HepG2 (cell line): ENCODE results near the gene C2orf78. TPM values are rescaled to one million over a fixed set of nuclear protein-coding genes. Genes with fewer than 3 reads are reported as not detected.

Experiments used
- CBX2 ChIP-seq, 2 experiments: fragments of 200-600 bp in 1 of 2; sonication (generic); formaldehyde crosslinking in 1 of 2; IDR thresholded peaks; 2 replicates each; pipeline versions ENCODE4 v1.7.0 to v1.8.1; 2018 to 2022; ENCODE audit warnings: low read depth in 2 of 2, low read length in 1 of 2, mild to moderate bottlenecking in 1 of 2, missing genetic modification reagents in 1 of 2
- HNF4A ChIP-seq: sonication (generic); formaldehyde crosslinking; IDR thresholded peaks from 2 replicates; pipeline ENCODE4 v1.4.0; 2020; ENCODE audit warnings: missing genetic modification reagents
- HOXA9 ChIP-seq: sonication (generic); formaldehyde crosslinking; IDR thresholded peaks from 2 replicates; pipeline ENCODE4 v1.8.1; 2022; ENCODE audit warnings: missing genetic modification reagents, mild to moderate bottlenecking, moderate library complexity, borderline replicate concordance
- KAT7 ChIP-seq: IDR thresholded peaks from 2 replicates; pipeline ENCODE4 v1.6.1; 2018; ENCODE audit warnings: borderline replicate concordance, missing compliant biosample characterization
- NRL ChIP-seq: sonication (generic); formaldehyde crosslinking; IDR thresholded peaks from 2 replicates; pipeline ENCODE4 v1.5.0; 2020; ENCODE audit warnings: missing genetic modification reagents, mild to moderate bottlenecking, moderate library complexity, borderline replicate concordance
- ZNF616 ChIP-seq: sonication (generic); formaldehyde crosslinking; IDR thresholded peaks from 2 replicates; pipeline ENCODE4 v1.5.0; 2020; ENCODE audit warnings: low read depth, mild to moderate bottlenecking, missing genetic modification reagents
- ZNF792 ChIP-seq: IDR thresholded peaks from 2 replicates; pipeline ENCODE4 v1.6.1; 2016
- ZSCAN21 ChIP-seq: sonication (generic); formaldehyde crosslinking; IDR thresholded peaks from 2 replicates; pipeline ENCODE4 v1.8.0; 2022; ENCODE audit warnings: mild to moderate bottlenecking, missing genetic modification reagents, moderate library complexity, borderline replicate concordance
- ZSCAN25 ChIP-seq: sonication (generic); formaldehyde crosslinking; IDR thresholded peaks from 2 replicates; pipeline ENCODE4 v1.8.0; 2022; ENCODE audit warnings: mild to moderate bottlenecking, missing genetic modification reagents
- polyA plus RNA-seq, 8 experiments: library from polyadenylated mRNA; depleted of rRNA in 3 of 8; stranded (reverse) in 7 of 8; unstranded in 1 of 8; fragments of >200 nt; fragmentation: Illumina TruSeq in 4 of 8; extraction: Trizol in 4 of 8; gene quantifications; 2 replicates each; pipeline versions ENCODE4 v1.2.1 to v1.2.3, GENCODE V29; 2011 to 2016; ENCODE audit warnings: low read depth in 4 of 8, missing spikeins in 1 of 8, mixed read lengths in 1 of 8; ENCODE audit not compliant: insufficient read depth in 1 of 8
- total RNA-seq, 5 experiments: library from RNA; depleted of rRNA; stranded (reverse); fragments of >200 nt; fragmentation: Illumina TruSeq; extraction: Trizol; gene quantifications; 2 replicates each; pipeline ENCODE4 v1.2.3, GENCODE V29; 2016; ENCODE audit warnings: low read depth in 1 of 5
- TF ChIP-seq, protein P1 (sequence below): sonication (generic); formaldehyde crosslinking; IDR thresholded peaks from 2 replicates; pipeline ENCODE4 v1.5.0; 2020; ENCODE audit warnings: mild to moderate bottlenecking, missing genetic modification reagents
- TF ChIP-seq, protein P2 (sequence below): sonication (generic); formaldehyde crosslinking; conservative IDR thresholded peaks from 2 replicates; pipeline ENCODE4 v1.8.0; 2022; ENCODE audit warnings: low read depth, missing genetic modification reagents
- TF ChIP-seq, protein P3 (sequence below): sonication (generic); formaldehyde crosslinking; IDR thresholded peaks from 2 replicates; pipeline ENCODE4 v1.5.0; 2020; ENCODE audit warnings: missing genetic modification reagents
- TF ChIP-seq, protein P4 (sequence below): sonication (generic); formaldehyde crosslinking; IDR thresholded peaks from 2 replicates; pipeline ENCODE4 v1.4.0; 2020; ENCODE audit warnings: low read depth, missing genetic modification reagents
- TF ChIP-seq, protein P5 (sequence below): sonication (generic); formaldehyde crosslinking; IDR thresholded peaks from 2 replicates; pipeline ENCODE4 v1.5.1; 2020; ENCODE audit warnings: mild to moderate bottlenecking, missing genetic modification reagents, moderate library complexity

The C2orf78 gene
- total and polyA plus RNA-seq, 2 of the 13 experiments (the other 11 are each of a cell fraction or from before 2014, with no cell fraction given), result not detected

DNA sequence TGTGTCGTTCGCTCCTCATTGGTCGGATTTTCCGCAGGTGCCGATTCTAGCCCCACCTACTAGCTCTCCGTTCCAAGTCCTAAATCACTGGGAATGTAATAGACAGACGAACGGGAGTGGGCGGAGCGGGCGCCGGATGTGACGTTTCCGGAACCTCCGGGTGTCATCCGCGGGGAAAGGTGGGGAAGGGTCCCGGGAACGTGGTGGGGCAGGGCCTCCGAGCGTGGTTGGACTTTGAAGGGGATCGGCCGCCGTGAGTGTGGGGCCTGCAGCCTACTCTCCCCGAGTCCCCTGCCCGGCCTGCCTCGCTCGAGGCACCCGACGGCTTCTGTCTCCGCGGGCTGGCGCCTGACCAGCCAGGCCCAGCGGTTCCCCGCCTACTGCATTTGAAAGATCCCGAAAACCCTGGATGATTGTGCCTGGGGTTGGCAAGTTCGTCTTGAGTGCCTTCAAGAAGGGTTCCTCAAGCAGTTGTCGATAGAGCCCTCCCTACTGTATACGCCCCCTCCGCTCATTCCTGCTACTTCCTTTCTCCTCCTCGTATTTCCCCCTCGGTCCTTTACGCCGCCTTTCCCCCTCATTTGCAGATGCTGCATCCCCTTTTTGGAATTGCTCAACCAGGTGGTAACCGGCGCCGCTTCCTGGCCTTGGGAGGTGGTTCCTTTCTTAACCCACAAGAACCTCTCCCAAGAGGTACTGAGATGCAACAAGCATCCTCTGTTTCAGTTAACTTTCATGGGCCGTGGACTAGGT lies 45.0 kb downstream of the C2orf78 start, which contains the start of gene STAMBP (continued):
- TF ChIP-seq, protein P1, sequence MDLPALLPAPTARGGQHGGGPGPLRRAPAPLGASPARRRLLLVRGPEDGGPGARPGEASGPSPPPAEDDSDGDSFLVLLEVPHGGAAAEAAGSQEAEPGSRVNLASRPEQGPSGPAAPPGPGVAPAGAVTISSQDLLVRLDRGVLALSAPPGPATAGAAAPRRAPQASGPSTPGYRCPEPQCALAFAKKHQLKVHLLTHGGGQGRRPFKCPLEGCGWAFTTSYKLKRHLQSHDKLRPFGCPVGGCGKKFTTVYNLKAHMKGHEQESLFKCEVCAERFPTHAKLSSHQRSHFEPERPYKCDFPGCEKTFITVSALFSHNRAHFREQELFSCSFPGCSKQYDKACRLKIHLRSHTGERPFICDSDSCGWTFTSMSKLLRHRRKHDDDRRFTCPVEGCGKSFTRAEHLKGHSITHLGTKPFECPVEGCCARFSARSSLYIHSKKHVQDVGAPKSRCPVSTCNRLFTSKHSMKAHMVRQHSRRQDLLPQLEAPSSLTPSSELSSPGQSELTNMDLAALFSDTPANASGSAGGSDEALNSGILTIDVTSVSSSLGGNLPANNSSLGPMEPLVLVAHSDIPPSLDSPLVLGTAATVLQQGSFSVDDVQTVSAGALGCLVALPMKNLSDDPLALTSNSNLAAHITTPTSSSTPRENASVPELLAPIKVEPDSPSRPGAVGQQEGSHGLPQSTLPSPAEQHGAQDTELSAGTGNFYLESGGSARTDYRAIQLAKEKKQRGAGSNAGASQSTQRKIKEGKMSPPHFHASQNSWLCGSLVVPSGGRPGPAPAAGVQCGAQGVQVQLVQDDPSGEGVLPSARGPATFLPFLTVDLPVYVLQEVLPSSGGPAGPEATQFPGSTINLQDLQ (CRISPR knock-in tag), result no peak; the same call in 1 of the 2 replicates
- TF ChIP-seq, protein P2, sequence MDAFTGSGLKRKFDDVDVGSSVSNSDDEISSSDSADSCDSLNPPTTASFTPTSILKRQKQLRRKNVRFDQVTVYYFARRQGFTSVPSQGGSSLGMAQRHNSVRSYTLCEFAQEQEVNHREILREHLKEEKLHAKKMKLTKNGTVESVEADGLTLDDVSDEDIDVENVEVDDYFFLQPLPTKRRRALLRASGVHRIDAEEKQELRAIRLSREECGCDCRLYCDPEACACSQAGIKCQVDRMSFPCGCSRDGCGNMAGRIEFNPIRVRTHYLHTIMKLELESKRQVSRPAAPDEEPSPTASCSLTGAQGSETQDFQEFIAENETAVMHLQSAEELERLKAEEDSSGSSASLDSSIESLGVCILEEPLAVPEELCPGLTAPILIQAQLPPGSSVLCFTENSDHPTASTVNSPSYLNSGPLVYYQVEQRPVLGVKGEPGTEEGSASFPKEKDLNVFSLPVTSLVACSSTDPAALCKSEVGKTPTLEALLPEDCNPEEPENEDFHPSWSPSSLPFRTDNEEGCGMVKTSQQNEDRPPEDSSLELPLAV (CRISPR knock-in tag), result no peak
- 0 out of 2 replicates have a peak, but pooled peaks have one; percentile 70 for TF ChIP-seq ZNF616 (CRISPR knock-in tag)
- TF ChIP-seq HOXA9 (CRISPR knock-in tag), result no peak
- TF ChIP-seq, protein P3, sequence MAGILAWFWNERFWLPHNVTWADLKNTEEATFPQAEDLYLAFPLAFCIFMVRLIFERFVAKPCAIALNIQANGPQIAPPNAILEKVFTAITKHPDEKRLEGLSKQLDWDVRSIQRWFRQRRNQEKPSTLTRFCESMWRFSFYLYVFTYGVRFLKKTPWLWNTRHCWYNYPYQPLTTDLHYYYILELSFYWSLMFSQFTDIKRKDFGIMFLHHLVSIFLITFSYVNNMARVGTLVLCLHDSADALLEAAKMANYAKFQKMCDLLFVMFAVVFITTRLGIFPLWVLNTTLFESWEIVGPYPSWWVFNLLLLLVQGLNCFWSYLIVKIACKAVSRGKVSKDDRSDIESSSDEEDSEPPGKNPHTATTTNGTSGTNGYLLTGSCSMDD (CRISPR knock-in tag), result no peak
- TF ChIP-seq ZSCAN21 (CRISPR knock-in tag), result no peak
- peak; percentile 94 for TF ChIP-seq KAT7 (CRISPR knock-in tag)
- TF ChIP-seq CBX2 (IDR thresholded peaks at IDR 0.05; ENCODE audit: low read depth, low read length), result no peak
- no peak for TF ChIP-seq CBX2 (CRISPR knock-in tag; IDR thresholded peaks at IDR 0.05; ENCODE audit: low read depth)
- TF ChIP-seq ZSCAN25 (CRISPR knock-in tag), result no peak
- TF ChIP-seq, protein P4, sequence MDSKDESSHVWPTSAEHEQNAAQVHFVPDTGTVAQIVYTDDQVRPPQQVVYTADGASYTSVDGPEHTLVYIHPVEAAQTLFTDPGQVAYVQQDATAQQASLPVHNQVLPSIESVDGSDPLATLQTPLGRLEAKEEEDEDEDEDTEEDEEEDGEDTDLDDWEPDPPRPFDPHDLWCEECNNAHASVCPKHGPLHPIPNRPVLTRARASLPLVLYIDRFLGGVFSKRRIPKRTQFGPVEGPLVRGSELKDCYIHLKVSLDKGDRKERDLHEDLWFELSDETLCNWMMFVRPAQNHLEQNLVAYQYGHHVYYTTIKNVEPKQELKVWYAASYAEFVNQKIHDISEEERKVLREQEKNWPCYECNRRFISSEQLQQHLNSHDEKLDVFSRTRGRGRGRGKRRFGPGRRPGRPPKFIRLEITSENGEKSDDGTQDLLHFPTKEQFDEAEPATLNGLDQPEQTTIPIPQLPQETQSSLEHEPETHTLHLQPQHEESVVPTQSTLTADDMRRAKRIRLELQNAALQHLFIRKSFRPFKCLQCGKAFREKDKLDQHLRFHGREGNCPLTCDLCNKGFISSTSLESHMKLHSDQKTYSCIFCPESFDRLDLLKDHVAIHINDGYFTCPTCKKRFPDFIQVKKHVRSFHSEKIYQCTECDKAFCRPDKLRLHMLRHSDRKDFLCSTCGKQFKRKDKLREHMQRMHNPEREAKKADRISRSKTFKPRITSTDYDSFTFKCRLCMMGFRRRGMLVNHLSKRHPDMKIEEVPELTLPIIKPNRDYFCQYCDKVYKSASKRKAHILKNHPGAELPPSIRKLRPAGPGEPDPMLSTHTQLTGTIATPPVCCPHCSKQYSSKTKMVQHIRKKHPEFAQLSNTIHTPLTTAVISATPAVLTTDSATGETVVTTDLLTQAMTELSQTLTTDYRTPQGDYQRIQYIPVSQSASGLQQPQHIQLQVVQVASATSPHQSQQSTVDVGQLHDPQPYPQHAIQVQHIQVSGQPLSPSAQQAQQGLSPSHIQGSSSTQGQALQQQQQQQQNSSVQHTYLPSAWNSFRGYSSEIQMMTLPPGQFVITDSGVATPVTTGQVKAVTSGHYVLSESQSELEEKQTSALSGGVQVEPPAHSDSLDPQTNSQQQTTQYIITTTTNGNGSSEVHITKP (CRISPR knock-in tag), result no peak
- TF ChIP-seq HNF4A (CRISPR knock-in tag), result no peak; the same call in 1 of the 2 replicates
- TF ChIP-seq ZNF792 (CRISPR knock-in tag), result peak; percentile 76; the same call in 1 of the 2 replicates
- TF ChIP-seq, protein P5, sequence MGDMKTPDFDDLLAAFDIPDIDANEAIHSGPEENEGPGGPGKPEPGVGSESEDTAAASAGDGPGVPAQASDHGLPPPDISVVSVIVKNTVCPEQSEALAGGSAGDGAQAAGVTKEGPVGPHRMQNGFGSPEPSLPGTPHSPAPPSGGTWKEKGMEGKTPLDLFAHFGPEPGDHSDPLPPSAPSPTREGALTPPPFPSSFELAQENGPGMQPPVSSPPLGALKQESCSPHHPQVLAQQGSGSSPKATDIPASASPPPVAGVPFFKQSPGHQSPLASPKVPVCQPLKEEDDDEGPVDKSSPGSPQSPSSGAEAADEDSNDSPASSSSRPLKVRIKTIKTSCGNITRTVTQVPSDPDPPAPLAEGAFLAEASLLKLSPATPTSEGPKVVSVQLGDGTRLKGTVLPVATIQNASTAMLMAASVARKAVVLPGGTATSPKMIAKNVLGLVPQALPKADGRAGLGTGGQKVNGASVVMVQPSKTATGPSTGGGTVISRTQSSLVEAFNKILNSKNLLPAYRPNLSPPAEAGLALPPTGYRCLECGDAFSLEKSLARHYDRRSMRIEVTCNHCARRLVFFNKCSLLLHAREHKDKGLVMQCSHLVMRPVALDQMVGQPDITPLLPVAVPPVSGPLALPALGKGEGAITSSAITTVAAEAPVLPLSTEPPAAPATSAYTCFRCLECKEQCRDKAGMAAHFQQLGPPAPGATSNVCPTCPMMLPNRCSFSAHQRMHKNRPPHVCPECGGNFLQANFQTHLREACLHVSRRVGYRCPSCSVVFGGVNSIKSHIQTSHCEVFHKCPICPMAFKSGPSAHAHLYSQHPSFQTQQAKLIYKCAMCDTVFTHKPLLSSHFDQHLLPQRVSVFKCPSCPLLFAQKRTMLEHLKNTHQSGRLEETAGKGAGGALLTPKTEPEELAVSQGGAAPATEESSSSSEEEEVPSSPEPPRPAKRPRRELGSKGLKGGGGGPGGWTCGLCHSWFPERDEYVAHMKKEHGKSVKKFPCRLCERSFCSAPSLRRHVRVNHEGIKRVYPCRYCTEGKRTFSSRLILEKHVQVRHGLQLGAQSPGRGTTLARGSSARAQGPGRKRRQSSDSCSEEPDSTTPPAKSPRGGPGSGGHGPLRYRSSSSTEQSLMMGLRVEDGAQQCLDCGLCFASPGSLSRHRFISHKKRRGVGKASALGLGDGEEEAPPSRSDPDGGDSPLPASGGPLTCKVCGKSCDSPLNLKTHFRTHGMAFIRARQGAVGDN, result peak; percentile 95
- TF ChIP-seq NRL (CRISPR knock-in tag), result 0 out of 2 replicates have a peak, but pooled peaks have one; percentile 70
